Activated CD4-positive, alpha-beta T cell treated with anti-CD3 and anti-CD28 coated beads for 36 hours (primary cell): Measurements from ENCODE around the gene PRDM1. TPM values are rescaled to one million over a fixed set of nuclear protein-coding genes. Genes with fewer than 3 reads are reported as not detected.
A peak's percentile ranks its signal among the peaks of the same experiment; 100 is the strongest.

ENCODE experiments used
- ATAC-seq: fragments of 200-7000 bp; cut with Tn5 transposase; one replicate; pipeline ENCODE4 v1.10.0; 2021; ENCODE audit warnings: mild to moderate bottlenecking, moderate library complexity
- CTCF ChIA-PET: fragments of 350-600 bp; sonication (Branson Sonifier 250); formaldehyde crosslinking; loops from one replicate; lab custom pipeline; 2021; ENCODE audit warnings: antibody characterized with exemption; lab: Charles Lee
- POLR2A ChIA-PET: fragments of 350-600 bp; sonication (Branson Sonifier 250); formaldehyde crosslinking; loops from one replicate; lab custom pipeline; 2021; ENCODE audit warnings: antibody characterized with exemption, inconsistent platforms; lab: Charles Lee
- DNase-seq: peaks from one replicate; pipeline ENCODE4 v3.0.0-alpha.2; 2020
- H3K27ac Mint-ChIP-seq: one replicate; pipeline ENCODE4 v1.8.0; 2021; ENCODE audit warnings: mixed read lengths
- H3K27me3 Mint-ChIP-seq: one replicate; pipeline ENCODE4 v1.8.0; 2021; ENCODE audit warnings: mixed read lengths
- H3K36me3 Mint-ChIP-seq: one replicate; pipeline ENCODE4 v1.8.0; 2021; ENCODE audit warnings: low read depth, mixed read lengths
- H3K4me1 Mint-ChIP-seq: one replicate; pipeline ENCODE4 v1.8.0; 2021; ENCODE audit warnings: mixed read lengths
- H3K4me3 Mint-ChIP-seq: one replicate; pipeline ENCODE4 v1.8.0; 2021; ENCODE audit warnings: mild to moderate bottlenecking, moderate library complexity, mixed read lengths
- H3K9me3 Mint-ChIP-seq: one replicate; pipeline ENCODE4 v1.8.0; 2021; ENCODE audit warnings: low read depth, mixed read lengths
- intact Hi-C, 2 experiments: fragments of 100-400 bp; cut with DNase I in 1 of 2; cut with micrococcal nuclease in 1 of 2; formaldehyde crosslinking; loops; one replicate each; pipeline versions ENCODE4 v1.14.2 to v1.15.1; 2022 to 2024; cut with DNase I, micrococcal nuclease
- total RNA-seq, 2 experiments: library from RNA; stranded (reverse); gene quantifications; one replicate each; pipeline ENCODE4 v1.2.3, GENCODE V29; 2021

PRDM1 gene
- total RNA-seq, 2 experiments from 2014 or later: 20.1 to 35.6 TPM

GRCh38 chr6:106124437-106125430 lies 38.6 kb downstream of the PRDM1 start:
- POLR2A ChIA-PET: no interaction called here
- DNase-seq: no peak

GRCh38 chr6:106125925-106126435 lies 39.8 kb downstream of the PRDM1 start:
- Mint-ChIP-seq H3K4me1 (peaks cover 33% of the 10 kb centered on the region), H3K27me3 (peaks cover 8% of the 10 kb centered on the region), H3K36me3 (no peaks in the 10 kb centered on the region), H3K9me3 (no peaks in the 10 kb centered on the region), H3K4me3 (peak overlapping the region; percentile 27), H3K27ac (peak overlapping the region; percentile 68)
- CTCF ChIA-PET: no interaction called here
- intact Hi-C loops: loop anchor here in 1 of 2 experiments (1.0 kb wide), 1 partner anchor 9 kb away; no protein-coding TSS in a partner anchor
- DNase-seq: peak; percentile 74
- ATAC-seq: peak; percentile 83
- POLR2A ChIA-PET: interaction anchor here (0.8 to 1.5 kb wide), 2 partner anchors 9 to 11 kb away, joined by 4 read pairs; no protein-coding TSS in a partner anchor

More at GRCh38 chr6:106124437-106125430, 38.6 kb downstream of the PRDM1 start:
- no peaks in the 10 kb centered on the region for H3K9me3 Mint-ChIP-seq
- H3K36me3 Mint-ChIP-seq: no peaks in the 10 kb centered on the region
- no peak for ATAC-seq
- peaks cover 39% of the 10 kb centered on the region for H3K4me1 Mint-ChIP-seq
- H3K27ac Mint-ChIP-seq: no peak overlapping the region
- intact Hi-C loops: no loop called here
- peaks cover 8% of the 10 kb centered on the region for H3K27me3 Mint-ChIP-seq
- no peak overlapping the region for H3K4me3 Mint-ChIP-seq
- CTCF ChIA-PET: interaction anchor here (1.3 kb wide), 1 partner anchor 27 kb away, joined by 3 read pairs; no protein-coding TSS in a partner anchor

- H3K9me3 Mint-ChIP-seq: no peaks in the 10 kb centered on the region
- ATAC-seq (no peak), DNase-seq (no peak)
- peaks cover 29% of the 10 kb centered on the region for H3K4me1 Mint-ChIP-seq
- H3K4me3 Mint-ChIP-seq: peak overlapping the region; percentile 27
- intact Hi-C loops: loop anchor here in 1 of 2 experiments (1.0 kb wide), 1 partner anchor 9 kb away; no protein-coding TSS in a partner anchor
- H3K36me3 Mint-ChIP-seq: no peaks in the 10 kb centered on the region
- ChIA-PET POLR2A (interaction anchor here (0.8 to 1.5 kb wide), 2 partner anchors 9 to 12 kb away, joined by 4 read pairs; no protein-coding TSS in a partner anchor), CTCF (interaction anchor here (0.9 kb wide), 1 partner anchor 30 kb away, joined by 3 read pairs; no protein-coding TSS in a partner anchor)
- H3K27me3 Mint-ChIP-seq: peaks cover 8% of the 10 kb centered on the region
- peak overlapping the region; percentile 68 for H3K27ac Mint-ChIP-seq
These were observed 40.3 kb downstream of the PRDM1 start for GRCh38 chr6:106126482-106126881.

- peaks cover 4% of the 10 kb centered on the region for H3K27me3 Mint-ChIP-seq
- no peaks in the 10 kb centered on the region for H3K9me3 Mint-ChIP-seq
- ChIA-PET POLR2A (no interaction called here), CTCF (interaction anchor here (0.7 to 2.7 kb wide), 6 partner anchors 12 to 94 kb away, joined by 3 to 8 read pairs (median 3); no protein-coding TSS in a partner anchor)
- intact Hi-C loops: no loop called here
- H3K4me3 Mint-ChIP-seq: no peak overlapping the region
- no peak overlapping the region for H3K27ac Mint-ChIP-seq
- H3K36me3 Mint-ChIP-seq: no peaks in the 10 kb centered on the region
- H3K4me1 Mint-ChIP-seq: peaks cover 23% of the 10 kb centered on the region
- DNase-seq (no peak), ATAC-seq (no peak)
These were observed 43.0 kb downstream of the PRDM1 start for GRCh38 chr6:106128981-106129781.

GRCh38 chr6:106132153-106132698 lies 46.1 kb downstream of the PRDM1 start:
- peaks cover 4% of the 10 kb centered on the region for H3K27me3 Mint-ChIP-seq
- no peak overlapping the region for H3K27ac Mint-ChIP-seq
- ChIA-PET CTCF (interaction anchor here (0.6 to 1.8 kb wide), 3 partner anchors 42 to 91 kb away, joined by 3 to 5 read pairs (median 3); no protein-coding TSS in a partner anchor), POLR2A (no interaction called here)
- DNase-seq (no peak), ATAC-seq (no peak)
- no peaks in the 10 kb centered on the region for H3K9me3 Mint-ChIP-seq
- no peaks in the 10 kb centered on the region for H3K36me3 Mint-ChIP-seq
- intact Hi-C loops: no loop called here
- H3K4me3 Mint-ChIP-seq: no peak overlapping the region
- H3K4me1 Mint-ChIP-seq: peaks cover 11% of the 10 kb centered on the region

GRCh38 chr6:106133040-106133439 lies 46.9 kb downstream of the PRDM1 start:
- Mint-ChIP-seq H3K9me3 (no peaks in the 10 kb centered on the region), H3K27ac (no peak overlapping the region), H3K4me3 (no peak overlapping the region), H3K4me1 (peaks cover 11% of the 10 kb centered on the region), H3K36me3 (no peaks in the 10 kb centered on the region), H3K27me3 (peaks cover 4% of the 10 kb centered on the region)
- ATAC-seq (no peak), DNase-seq (no peak)
- POLR2A ChIA-PET: no interaction called here
- CTCF ChIA-PET: interaction anchor here (0.5 to 1.8 kb wide), 4 partner anchors 43 to 940 kb away, joined by 3 to 5 read pairs (median 4); no protein-coding TSS in a partner anchor
- intact Hi-C loops: no loop called here

- no peak overlapping the region for H3K27ac Mint-ChIP-seq
- intact Hi-C loops: no loop called here
- POLR2A ChIA-PET: no interaction called here
- CTCF ChIA-PET: no interaction called here
- no peaks in the 10 kb centered on the region for H3K36me3 Mint-ChIP-seq
- peaks cover 4% of the 10 kb centered on the region for H3K27me3 Mint-ChIP-seq
- no peaks in the 10 kb centered on the region for H3K9me3 Mint-ChIP-seq
- H3K4me3 Mint-ChIP-seq: no peak overlapping the region
- no peak for DNase-seq
- no peak for ATAC-seq
- H3K4me1 Mint-ChIP-seq: peaks cover 11% of the 10 kb centered on the region
These were observed 48.1 kb downstream of the PRDM1 start for GRCh38 chr6:106134087-106134770.

GRCh38 chr6:106134906-106135634 lies 48.9 kb downstream of the PRDM1 start:
- ChIA-PET POLR2A (no interaction called here), CTCF (no interaction called here)
- no peaks in the 10 kb centered on the region for H3K36me3 Mint-ChIP-seq
- H3K4me3 Mint-ChIP-seq: no peak overlapping the region
- no peak overlapping the region for H3K27ac Mint-ChIP-seq
- intact Hi-C loops: no loop called here
- ATAC-seq: peak; percentile 91
- no peaks in the 10 kb centered on the region for H3K9me3 Mint-ChIP-seq
- peaks cover 4% of the 10 kb centered on the region for H3K27me3 Mint-ChIP-seq
- peaks cover 11% of the 10 kb centered on the region for H3K4me1 Mint-ChIP-seq
- peak; percentile 60 for DNase-seq

GRCh38 chr6:106135911-106136571 lies 49.9 kb downstream of the PRDM1 start:
- H3K27me3 Mint-ChIP-seq: peaks cover 4% of the 10 kb centered on the region
- H3K9me3 Mint-ChIP-seq: no peaks in the 10 kb centered on the region
- DNase-seq (no peak), ATAC-seq (no peak)
- peaks cover 14% of the 10 kb centered on the region for H3K4me1 Mint-ChIP-seq
- H3K36me3 Mint-ChIP-seq: no peaks in the 10 kb centered on the region
- ChIA-PET CTCF (no interaction called here), POLR2A (no interaction called here)
- intact Hi-C loops: no loop called here
- H3K27ac Mint-ChIP-seq: no peak overlapping the region
- H3K4me3 Mint-ChIP-seq: no peak overlapping the region
